ENCODE data around the gene PIP5K1B.
A peak's percentile ranks its signal among the peaks of the same experiment; 100 is the strongest.

Gene PIP5K1B

DNA sequence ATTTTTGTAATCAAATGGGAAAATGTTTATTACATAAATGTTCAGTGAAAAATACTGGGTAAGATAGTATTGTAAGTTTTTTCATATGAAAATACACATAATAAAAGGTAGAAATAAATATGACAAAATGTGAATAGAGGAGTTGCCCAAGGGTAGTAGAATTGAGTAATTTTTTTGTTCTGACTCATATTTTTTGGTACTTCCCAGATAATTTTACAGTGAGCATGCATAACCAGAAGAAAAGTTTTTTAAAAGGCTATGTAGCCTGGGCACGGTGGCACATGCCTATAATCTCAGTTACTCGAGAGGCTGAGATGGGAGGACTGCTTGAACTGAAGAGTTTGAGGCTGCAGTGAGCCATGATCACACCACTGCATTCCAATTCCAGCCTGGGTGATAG, 116.9 kb downstream of the PIP5K1B start:
- no peak for DNase-seq

DNA sequence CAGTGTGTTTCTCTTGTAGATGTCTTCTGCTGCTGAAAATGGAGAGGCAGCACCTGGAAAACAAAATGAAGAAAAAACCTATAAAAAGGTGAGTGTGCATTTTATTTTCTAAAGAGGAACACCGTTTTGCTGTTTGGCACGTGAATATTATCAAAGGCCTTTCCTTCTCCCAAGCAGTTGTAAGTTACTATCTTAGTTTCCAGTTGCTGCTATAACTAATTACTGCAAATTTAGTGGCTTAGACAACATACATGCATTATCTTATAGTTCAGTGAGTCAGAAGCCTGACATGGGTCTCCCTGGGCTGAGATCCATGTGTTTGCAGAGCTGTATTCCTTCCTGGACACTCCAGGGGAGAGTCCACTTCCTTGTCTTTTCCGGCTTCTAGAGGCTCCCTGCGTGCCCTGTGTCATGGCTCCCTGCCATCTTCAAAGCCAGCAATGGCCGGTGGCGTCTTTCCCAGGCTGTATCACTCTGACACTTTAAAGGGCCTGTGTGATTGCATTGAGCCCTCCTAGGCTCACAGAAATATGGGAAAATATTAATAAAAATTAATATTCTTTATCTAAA, 117.6 kb downstream of the PIP5K1B start:
- no peak for DNase-seq

DNA sequence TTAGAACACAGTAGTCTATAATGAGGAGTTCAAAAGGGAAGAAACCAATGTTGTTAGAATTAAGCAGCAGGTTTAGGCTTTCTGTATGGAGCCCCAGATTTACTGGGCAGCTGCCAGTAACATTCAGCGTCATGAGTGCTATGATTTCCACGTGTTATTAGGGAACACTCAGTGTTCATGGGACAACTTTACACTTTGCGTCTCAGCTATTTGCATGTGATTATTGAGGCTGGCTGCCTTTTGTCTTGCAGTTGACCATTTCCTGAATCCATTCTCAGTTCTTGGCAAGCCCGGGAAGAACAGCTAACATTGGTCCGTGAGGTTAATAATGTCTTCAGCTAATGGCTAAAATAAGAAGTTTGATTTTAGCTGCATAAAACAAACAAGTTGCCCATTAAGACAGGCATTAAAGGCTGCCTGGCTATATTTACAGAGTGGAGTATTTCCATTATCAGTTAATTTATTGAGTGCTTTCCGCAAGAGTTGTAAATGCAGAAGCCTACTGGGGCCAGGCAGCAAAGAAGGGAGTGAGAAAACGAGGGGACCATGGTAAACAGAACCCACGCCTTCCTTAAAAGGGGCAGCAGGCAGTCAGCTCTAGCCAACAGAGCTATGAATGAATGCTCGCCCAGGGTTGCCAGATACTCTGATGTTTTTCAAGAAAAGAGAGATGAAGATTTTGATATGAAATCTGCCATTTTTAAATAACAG, 120.9 kb downstream of the PIP5K1B start:
- no peak for DNase-seq

DNA sequence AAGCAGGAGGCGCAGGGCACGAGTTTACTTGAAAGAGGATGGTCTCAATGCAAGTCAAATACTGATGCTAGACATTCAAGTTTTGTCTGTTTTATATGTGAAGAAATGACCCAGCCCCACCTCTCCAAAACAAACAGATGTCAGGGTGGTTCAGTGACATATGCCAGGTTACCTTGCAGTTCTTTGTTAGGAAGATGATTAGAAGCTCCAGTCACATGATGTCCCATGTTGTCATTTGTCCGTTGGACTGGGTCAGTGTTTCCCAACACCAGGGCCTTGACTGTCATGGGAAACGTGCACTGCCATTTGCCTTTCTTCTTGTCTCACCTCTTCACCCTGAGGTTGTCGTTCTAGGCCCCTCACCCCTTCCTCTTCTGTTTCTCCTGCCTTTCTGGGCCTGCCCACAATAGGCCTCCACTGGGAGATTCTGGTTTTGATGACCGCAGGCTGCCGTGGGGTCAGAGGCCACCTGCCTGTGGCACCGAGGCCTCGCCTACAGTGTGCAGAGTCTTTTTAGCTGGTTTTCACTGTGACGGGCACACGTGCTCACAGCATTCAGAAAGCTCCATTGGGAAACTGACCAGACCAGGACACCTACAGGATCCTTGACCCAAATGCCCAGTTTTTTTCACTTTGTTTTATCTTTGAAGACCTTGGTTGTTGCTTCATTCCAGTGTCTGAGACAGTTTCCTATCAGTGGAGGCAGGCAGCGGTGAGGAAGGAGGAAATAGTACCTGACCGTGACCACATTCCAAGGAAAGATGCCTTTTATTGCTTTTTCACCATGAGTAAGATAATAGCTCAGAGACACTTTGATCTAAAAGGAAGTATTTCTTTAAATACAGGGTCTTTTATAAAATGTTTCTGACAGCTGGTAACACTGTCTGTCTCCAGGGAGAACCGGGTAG, 123.1 kb downstream of the PIP5K1B start:
- DNase-seq = no peak

DNA sequence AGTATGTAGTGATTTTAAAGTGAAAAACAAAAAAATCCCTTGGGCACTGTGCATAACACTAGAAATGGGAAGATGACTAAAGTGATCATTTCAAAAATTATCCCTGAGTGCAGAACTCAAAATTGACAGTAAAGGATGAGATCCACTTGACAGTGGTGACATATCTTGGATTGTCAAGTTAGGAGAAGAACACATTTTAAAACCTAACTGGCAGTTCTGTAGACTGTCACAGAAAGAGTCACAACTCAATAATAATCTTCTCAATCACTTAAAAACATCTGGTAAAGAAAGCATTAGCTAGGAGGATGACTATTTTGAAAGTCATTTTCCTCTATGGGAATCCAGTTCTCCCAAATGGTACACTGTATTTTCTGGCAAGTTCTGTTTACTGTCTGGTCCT, 127.1 kb downstream of the PIP5K1B start:
- DNase-seq = no peak

DNA sequence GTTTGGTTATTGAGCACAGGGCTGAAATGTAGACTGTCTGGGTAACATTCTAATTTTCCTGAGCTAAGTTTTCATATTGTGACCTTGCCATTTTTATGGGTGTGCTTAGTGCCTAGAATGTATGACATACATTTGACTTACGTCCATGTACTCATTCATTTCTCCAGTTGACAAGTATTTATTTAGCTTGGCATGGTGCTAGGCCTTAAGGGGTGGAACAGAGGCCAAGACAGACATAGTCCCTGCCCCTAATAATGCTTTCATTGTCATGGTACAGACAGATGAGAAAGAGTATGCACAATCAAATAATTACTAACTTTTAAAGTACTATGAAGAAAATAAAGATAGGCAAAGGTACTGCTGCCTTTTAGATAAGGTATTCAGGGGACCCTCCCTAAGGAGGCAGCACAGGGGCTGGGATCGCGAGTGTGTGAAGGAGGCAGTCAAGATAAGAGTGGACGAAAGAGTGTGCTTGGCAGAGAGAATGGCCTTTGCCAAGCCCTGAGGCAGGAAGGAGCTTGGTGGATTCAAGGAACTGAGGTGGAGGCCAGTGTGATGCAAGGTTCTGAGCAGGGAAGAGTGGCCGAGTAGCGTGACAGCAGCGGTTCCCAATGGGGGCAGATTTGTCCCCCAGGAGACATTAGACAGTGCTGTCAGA, 128.0 kb downstream of the PIP5K1B start:
- no peak for DNase-seq

DNA sequence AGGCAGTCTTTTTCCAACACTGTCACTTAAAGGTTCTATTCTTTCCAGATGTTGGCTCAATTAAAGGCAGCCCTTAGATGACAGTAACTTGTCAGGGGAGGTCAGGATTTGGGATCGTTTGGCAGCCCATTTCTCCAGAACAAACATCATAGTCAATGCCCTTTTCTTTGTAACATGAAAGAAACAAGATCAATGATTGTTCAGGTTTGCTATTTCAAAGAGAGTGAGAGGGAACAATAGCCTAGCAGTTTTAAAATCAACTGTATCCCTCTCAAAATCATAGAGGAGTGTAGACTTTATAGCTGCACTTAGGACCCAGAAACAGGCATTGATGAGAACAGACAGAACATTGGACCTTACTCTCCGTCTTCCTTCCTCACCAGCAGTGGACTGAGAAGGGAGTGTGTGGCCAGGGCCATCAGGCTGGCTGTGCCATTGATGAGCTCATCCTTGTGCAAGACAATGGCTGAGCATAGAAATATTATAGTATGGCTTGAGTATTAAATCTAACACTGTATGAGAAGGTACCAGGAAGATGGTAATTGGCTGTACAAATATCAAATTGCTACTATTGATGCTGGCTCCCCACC, 130.0 kb downstream of the PIP5K1B start:
- DNase-seq = no peak

DNA sequence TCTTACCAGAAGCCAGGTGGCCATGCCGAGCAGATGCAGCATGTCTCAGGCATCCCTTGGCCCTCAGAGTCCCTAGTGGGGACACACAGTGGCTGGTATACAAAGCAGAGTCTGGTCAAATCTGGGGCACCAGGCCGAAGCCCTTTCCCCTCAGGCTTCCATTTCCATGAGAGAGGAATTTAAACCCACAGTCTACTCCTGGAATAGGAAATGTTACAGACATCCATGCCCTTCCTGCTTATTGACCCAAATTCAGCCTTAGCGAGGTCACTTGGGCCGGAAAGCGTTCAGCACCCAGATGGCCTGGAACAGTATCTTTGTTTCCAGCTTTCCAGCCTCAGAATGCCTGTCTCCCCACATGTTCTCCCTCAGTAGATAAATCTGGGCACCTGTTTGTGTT, 131.7 kb downstream of the PIP5K1B start:
- DNase-seq = no peak

DNA sequence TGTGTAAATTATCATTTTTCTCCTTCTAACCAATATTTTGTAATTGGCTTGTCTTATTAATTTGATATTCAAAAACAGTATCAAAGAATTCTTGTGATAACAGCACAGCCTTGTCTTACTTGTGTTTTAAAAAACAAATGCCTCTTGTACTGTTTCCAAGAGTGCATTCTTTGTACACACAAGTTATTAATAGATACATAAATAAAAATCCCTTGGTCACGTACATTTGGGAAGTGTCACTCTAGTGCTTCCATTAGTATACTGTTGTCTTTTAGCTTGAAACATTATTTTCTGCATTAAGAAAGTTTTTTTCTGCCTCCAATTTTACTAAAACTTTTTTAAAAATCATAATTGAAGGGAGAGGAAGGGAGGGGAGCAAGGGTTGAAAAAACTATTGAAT, 133.2 kb downstream of the PIP5K1B start:
- no peak for DNase-seq

DNA sequence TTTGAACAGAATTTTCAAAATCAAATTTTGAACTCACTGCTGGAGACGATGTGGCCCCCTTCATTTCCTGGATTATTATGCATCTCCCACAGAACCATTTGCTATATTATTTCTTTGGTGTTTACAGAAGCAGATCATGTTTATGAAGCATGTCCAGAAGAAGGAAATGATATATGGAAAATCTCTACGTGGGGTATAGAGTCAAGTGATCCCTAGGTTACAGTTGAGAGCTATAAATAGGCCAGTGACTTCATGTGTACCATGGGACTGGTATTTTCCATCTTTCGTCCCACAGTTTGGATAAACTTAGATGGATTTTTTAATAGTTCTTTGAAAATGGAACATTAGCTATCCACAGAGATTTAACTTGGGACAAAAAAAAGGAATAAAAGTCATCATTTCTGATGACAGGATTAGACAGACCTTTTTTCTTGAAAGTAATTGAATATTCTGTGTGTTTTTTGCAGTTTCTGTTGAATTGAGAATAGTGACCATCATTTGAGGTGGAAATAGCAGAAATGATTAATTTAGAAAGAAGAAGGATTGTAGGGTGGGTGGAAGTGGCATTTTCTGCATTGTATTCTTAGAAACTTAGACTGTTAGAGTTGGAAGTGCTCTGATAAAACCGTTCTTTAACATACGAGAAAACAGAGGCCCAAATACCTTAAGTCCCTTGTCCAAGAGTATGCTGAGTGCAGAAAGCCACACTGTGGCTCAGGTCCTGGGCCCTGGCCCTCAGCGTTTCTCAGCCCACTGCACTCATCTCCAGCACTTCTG, 136.4 kb downstream of the PIP5K1B start:
- no peak for DNase-seq

DNA sequence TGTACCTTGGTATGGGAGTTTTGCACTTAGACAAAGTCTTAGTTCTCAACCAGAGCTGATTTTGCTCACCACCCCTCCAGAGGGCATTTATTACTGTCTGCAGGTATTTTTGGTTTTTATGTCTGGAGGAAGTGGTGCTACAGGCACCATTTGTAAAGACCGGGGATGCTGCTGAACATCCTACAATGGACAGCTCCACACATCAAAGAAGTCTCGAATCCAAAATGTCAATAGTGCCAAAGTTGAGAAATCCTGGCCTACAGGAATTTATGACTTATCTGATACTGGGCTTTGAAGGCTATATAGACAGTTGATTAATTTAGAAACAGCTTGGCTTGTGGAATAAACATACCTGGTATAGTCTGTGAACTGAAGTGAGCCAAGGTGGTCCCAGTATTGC, 137.5 kb downstream of the PIP5K1B start:
- DNase-seq = no peak

DNA sequence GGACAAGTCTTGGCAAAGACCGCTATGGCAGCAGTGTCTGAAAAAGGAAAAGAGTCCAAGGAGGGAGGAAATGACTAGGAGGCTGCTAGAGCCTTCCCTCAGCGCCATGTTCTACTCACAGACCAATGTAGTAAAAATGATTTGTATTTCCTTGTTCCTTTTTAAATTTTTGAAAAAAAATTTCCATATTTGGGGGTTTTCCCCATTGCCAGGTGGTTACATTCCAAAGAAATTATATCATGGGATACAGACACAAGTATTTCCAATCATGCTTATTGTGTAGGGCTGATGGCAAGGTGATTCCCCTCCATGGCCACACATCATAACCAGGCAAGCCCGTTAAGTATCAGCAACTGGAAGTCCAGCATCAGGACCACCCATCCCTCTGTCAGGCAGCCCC, 138.2 kb downstream of the PIP5K1B start:
- no peak for DNase-seq

DNA sequence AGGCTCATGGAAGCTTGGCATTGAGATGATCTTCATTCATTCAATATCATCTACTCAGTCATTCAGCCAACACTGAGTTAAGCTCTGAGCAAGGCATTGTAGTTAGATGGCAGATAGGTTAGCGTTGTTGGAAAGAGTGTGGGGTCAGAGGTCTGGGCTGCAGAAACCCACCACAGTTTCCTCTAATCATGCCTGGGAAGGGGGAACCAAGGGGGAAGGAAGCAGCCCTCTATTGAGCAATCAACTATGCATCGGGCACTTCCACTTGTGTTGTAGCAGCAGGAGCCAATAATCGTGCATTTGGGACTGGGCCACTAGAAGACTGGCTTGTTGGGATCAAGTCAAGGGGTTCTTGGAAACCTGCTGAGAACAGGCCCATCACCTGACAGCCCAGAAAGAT, 139.1 kb downstream of the PIP5K1B start:
- no peak for DNase-seq

DNA sequence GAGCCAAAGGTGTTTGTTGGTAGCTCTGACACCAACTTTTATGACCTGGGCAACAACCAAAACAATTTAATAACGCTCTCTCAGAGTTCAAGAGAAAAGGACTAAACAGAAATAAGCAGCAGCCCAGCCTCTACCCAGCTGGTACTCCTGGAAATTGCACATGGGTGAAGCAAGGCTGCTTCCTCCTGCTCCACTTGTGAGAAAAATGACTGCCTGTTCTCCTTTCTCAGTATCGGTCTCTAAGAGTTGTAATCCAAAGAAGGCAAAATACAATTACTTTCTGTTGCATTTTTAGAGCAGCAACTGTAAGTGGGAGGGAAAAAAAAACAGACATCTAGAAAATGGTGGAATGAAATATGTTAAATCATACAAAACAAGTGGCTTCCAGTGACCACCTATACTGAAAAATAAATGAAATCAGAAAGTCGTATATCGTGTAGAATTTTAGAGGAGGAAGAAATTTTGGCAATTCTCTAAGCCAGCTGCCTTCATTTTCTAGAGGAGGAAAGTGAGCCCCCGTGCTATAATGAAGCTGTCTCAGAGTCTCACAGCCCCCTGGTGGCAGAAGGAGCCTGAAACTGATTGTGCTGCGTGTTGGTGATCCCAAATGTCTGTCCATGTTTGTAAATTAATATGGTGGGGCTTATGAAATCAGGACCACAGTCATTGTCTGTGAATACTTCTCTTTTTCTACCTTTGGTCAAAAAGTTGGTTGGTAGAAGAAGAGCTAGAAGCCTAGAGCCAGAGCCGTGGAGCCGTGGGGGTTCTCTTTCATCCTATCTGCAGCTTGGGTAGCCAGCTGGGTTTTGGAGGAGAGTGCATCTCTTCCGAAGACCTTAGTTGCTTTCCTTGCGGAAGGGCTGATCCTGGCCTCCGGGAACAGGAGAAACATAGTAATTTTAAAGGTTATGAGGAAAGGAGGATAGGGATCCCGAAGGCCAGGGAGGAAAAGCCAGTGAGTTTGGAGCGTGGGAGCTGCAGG, 139.9 kb downstream of the PIP5K1B start:
- peak in 1 of 2 experiments; percentile 22 for DNase-seq

DNA sequence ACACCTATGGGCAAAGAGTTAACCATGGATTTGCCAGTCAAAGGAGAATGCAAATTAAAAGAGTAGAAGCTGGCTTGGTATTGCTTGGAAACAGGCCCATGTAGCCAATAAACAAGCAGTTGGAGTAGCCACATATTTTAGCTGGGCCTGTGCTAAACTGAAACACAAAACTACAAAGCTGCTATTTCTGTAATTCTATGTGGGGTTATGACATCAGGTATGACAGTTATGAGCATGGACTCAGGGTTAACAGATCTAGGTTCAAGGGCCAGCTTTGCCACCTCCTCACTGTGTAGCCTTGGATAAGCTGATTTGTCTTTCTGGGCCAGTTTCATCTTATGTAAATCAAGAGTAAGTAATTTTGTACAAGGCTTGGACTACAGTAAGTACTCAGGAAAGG, 142.7 kb downstream of the PIP5K1B start:
- no peak for DNase-seq

DNA sequence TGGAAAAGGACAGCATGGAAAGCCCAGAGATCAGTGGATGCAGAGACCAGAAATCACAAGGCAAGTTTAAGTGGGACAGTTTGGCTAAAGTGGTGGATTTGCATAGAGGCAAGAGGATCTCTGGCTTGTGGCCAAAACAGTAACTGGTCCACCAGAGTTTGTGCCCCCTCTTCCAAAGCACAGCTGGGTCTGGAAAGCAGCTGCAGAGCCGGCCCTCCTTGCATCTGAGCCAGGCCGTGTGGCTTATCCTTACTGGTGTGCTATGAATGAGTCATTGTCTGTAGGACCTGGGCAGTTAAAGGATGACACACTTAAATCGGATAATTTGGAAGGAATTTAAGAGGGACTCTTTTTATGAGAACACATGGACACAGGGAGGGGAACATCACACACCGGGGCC, 146.6 kb downstream of the PIP5K1B start:
- DNase-seq = no peak

DNA sequence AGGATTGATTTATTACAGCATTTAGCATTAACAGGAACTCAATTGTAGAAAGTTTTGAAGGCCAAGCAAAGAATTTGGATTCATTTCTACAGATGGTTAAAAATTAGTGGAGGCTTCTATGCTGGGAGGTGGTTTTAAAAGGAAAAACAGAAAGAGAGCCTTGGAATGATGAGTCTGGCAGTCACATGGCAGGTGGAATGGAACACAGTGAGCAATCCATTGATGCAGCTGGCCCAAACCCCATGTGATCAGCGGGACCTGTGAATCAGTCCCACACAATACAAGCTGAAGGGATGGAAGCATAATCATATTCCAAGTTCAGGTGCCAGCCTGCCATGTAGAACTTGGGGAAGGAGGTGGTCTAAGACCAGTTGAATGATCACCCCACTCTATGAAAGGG, 147.9 kb downstream of the PIP5K1B start:
- no peak for DNase-seq

DNA sequence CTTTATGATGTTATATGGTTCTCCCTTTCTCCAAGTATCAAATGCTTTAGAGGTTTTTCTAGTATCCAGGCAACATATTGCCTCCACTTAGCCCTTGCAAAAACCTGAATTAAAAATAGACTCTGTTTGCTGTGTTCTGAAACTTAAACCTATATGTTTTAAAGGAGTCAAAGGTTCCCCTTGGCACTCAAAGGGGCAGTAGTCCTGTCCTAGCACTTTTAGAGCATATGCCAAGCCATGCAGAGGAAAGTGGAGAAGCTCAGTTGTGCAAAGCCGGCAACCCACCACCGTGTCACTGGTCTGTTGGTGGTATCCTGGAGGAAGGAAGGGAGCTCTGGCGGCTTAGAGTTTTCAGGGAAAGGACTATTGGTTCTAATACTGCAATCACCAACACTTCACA, 154.3 kb downstream of the PIP5K1B start:
- DNase-seq = no peak

DNA sequence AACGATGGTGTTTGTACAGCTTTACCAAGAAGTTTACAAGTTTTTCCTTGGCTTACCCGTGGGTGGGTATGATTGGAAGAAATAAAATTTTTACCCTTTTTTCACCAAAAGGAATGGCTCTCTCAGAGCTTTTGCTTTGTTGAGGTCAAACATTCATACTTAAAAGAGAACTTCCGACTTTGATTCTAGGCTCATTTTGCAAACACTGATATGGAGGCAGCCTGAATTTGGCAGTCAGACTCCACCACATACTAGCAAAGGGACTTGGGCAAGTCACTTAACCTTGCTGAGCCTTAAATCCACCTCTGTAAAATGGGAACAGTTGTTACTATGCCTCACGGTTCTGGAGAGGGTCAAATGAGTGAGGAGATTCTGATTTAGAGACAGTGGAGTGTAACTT, 155.4 kb downstream of the PIP5K1B start:
- no peak for DNase-seq

DNA sequence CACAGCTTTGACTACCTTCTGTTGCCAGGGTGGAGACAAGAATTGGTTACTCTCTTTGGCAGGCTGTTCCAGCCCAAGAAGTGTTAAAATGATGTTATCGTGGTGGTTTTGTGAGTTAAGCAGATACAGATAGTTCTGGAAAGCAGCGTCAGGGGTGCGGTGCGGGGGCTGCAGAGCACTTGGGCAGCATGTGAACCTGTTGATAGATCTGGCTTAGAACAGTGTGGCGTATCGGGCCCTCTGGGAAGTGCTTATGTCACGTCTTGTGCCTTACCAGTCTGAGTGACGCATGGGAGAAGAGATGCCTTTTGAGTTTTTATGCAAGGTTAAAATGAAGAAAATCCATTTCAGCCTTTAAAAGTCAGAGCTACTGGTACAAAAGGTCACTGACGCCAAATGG, 156.4 kb downstream of the PIP5K1B start:
- DNase-seq = no peak

DNA sequence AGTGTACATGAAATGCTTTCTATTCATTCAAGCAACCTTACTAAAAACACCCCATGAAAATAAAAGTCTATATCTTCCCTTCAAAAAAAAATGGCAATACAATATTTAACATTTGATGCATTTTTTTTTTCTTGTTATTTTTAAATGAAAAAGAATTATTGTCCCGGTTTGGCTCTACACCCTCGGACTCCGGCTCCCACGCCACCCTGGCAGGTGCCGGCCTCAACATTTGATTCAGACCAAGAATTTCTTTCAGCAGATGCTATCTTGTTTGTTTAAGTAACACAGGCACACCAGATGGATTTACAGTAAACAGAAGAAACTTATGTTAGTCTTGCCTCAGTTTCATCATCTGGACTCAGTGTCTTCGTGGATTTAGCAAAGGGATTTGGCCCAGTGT, 162.0 kb downstream of the PIP5K1B start:
- no peak for DNase-seq
